HepG2 (cell line): ENCODE results near the gene HSCB. TPM values are rescaled to one million over a fixed set of nuclear protein-coding genes. Genes with fewer than 3 reads are reported as not detected.

Source experiments
- ATAC-seq: fragments of 200-7000 bp; cut with Tn5 transposase; 3 replicates; pipeline ENCODE4 v1.9.1; 2020; ENCODE audit warnings: mild to moderate bottlenecking, moderate library complexity
- BruUV-seq: library from RNA; stranded (reverse); fragments of 400-500 nt; replicated peaks from 2 replicates; lab custom pipeline; 2021; lab: Mats Ljungman, UMichigan
- CTCF ChIA-PET: fragments of 300-600 bp; formaldehyde crosslinking; extraction: SDS; loops from one replicate; lab custom pipeline; 2021; ENCODE audit warnings: low total read pairs, inconsistent platforms, low intra/inter-chr PET ratio; lab: Yijun Ruan, JAX
- POLR2A ChIA-PET: fragments of 350-600 bp; sonication (Branson Sonifier 250); formaldehyde crosslinking; loops from one replicate; lab custom pipeline; 2020; ENCODE audit warnings: antibody characterized with exemption, inconsistent platforms; lab: Yijun Ruan, JAX
- DNase-seq: peaks from one replicate; pipeline ENCODE4 v3.0.0-alpha.2; 2015; ENCODE audit warnings: low spot score
- FAIRE-seq: peaks from 3 replicates; lab custom pipeline; 2011; peaks lifted over from hg19 to GRCh38; lab: Jason Lieb, UNC
- H2AFZ ChIP-seq: one replicate; pipeline ENCODE4 v1.6.1; 2011; ENCODE audit warnings: low read length, inconsistent platforms
- H3K27ac ChIP-seq: fragments of 300-600 bp; 3 replicates; pipeline ENCODE4 v1.8.0; 2011; ENCODE audit warnings: mixed run types, mild to moderate bottlenecking, mixed read lengths, low read length, inconsistent platforms; ENCODE audit not compliant: insufficient read depth; ENCODE audit errors: extremely low read length
- H3K27me3 ChIP-seq, 2 experiments: fragments of 200-600 bp in 1 of 2; 2 replicates in 1 of 2; 3 replicates in 1 of 2; pipeline versions ENCODE4 v1.6.0 to v1.8.0; 2011; ENCODE audit warnings: low read length in 2 of 2, mild to moderate bottlenecking in 2 of 2, moderate library complexity in 2 of 2, inconsistent platforms in 1 of 2; ENCODE audit not compliant: insufficient read depth in 2 of 2, control insufficient read depth in 1 of 2
- H3K36me3 ChIP-seq, 2 experiments: fragments of 200-600 bp in 1 of 2; replicated peaks in 1 of 2; 2 replicates in 1 of 2; 3 replicates in 1 of 2; pipeline versions ENCODE4 v1.5.1 to v1.8.0; 2011; ENCODE audit warnings: low read length in 2 of 2, inconsistent platforms in 1 of 2; ENCODE audit not compliant: insufficient read depth in 2 of 2, control insufficient read depth in 1 of 2
- H3K4me1 ChIP-seq: 2 replicates; pipeline ENCODE4 v1.5.1; 2012; ENCODE audit warnings: low read length, inconsistent platforms; ENCODE audit not compliant: insufficient read depth
- H3K4me2 ChIP-seq: 2 replicates; pipeline ENCODE4 v1.6.0; 2011; ENCODE audit warnings: low read depth, low read length, inconsistent platforms
- H3K4me3 ChIP-seq, 3 experiments: fragments of 200-600 bp in 1 of 3; sonication (generic), shearing (Covaris generic) in 1 of 3; replicated peaks in 1 of 3; 2 replicates each; pipeline ENCODE4 v1.5.1; 2011 to 2016; ENCODE audit warnings: low read length in 3 of 3, inconsistent platforms in 2 of 3, low read depth in 2 of 3, mild to moderate bottlenecking in 2 of 3, control low read depth in 1 of 3, mixed read lengths in 1 of 3; ENCODE audit not compliant: insufficient read depth in 1 of 3
- H3K79me2 ChIP-seq: one replicate; pipeline ENCODE4 v1.6.1; 2011; ENCODE audit warnings: low read length, inconsistent platforms; ENCODE audit not compliant: insufficient read depth
- H3K9ac ChIP-seq: 2 replicates; pipeline ENCODE4 v1.6.0; 2011; ENCODE audit warnings: mild to moderate bottlenecking, low read depth, low read length, inconsistent platforms; ENCODE audit not compliant: insufficient read depth
- H3K9me3 ChIP-seq: 2 replicates; pipeline ENCODE4 v1.5.1; 2012; ENCODE audit warnings: mild to moderate bottlenecking, low read length
- H4K20me1 ChIP-seq: 2 replicates; pipeline ENCODE4 v1.6.0; 2011; ENCODE audit warnings: inconsistent platforms, mild to moderate bottlenecking, low read length, moderate library complexity; ENCODE audit not compliant: insufficient read depth
- FOXA3 ChIP-seq: IDR thresholded peaks from 2 replicates; pipeline ENCODE4 v1.6.1; 2016; ENCODE audit warnings: missing genetic modification reagents, missing compliant biosample characterization
- KMT2A ChIP-seq: sonication (generic); formaldehyde crosslinking; IDR thresholded peaks from 2 replicates; pipeline ENCODE4 v1.4.0; 2020; ENCODE audit warnings: missing genetic modification reagents
- NONO ChIP-seq, 2 experiments: fragments of 450-650 bp in 1 of 2; sonication (generic) in 1 of 2; formaldehyde crosslinking in 1 of 2; IDR thresholded peaks in 1 of 2; conservative IDR thresholded peaks in 1 of 2; 2 replicates each; pipeline versions ENCODE4 v1.6.1 to v1.8.0; 2017 to 2022; ENCODE audit warnings: mild to moderate bottlenecking in 1 of 2, missing genetic modification reagents in 1 of 2, moderate library complexity in 1 of 2
- TCF12 ChIP-seq, 2 experiments: fragments of 450-650 bp in 1 of 2; sonication (generic) in 1 of 2; formaldehyde crosslinking in 1 of 2; IDR thresholded peaks; 2 replicates each; pipeline versions ENCODE4 v1.6.1 to v1.8.0; 2017 to 2022; ENCODE audit warnings: antibody characterized with exemption in 1 of 2, mild to moderate bottlenecking in 1 of 2, missing genetic modification reagents in 1 of 2, moderate library complexity in 1 of 2
- ZBTB1 ChIP-seq: sonication (generic); formaldehyde crosslinking; IDR thresholded peaks from 2 replicates; pipeline ENCODE4 v1.4.0; 2020; ENCODE audit warnings: missing genetic modification reagents, borderline replicate concordance
- ZC3H4 ChIP-seq: sonication (generic); formaldehyde crosslinking; IDR thresholded peaks from 2 replicates; pipeline ENCODE4 v1.4.0; 2020; ENCODE audit warnings: missing genetic modification reagents, borderline replicate concordance
- ZFAT ChIP-seq: sonication (generic); formaldehyde crosslinking; conservative IDR thresholded peaks from 2 replicates; pipeline ENCODE4 v1.8.1; 2023; ENCODE audit warnings: missing genetic modification reagents, inconsistent platforms
- ZNF557 ChIP-seq: sonication (generic); formaldehyde crosslinking; IDR thresholded peaks from 2 replicates; pipeline ENCODE4 v1.4.0; 2020; ENCODE audit warnings: missing genetic modification reagents
- WGBS: methylation state at CpG from one replicate; pipeline ENCODE4 v1.1.6; 2017; ENCODE audit warnings: low lambda C conversion rate; 5-methylcytosine and 5-hydroxymethylcytosine counted together
- in situ Hi-C: cut with HindIII; loops from 2 replicates; pipeline ENCODE4 v1.10.0; 2017; ENCODE audit warnings: low pct_unique_long_range_greater_than_20kb; ENCODE audit not compliant: extremely low pct_ligation_motif_present
- intact Hi-C: fragments of 100-400 bp; cut with micrococcal nuclease; formaldehyde crosslinking; loops from one replicate; pipeline ENCODE4 v1.10.0; 2022; ENCODE audit not compliant: unreplicated experiment
- polyA plus RNA-seq, 8 experiments: library from polyadenylated mRNA; depleted of rRNA in 3 of 8; stranded (reverse) in 7 of 8; unstranded in 1 of 8; fragments of >200 nt; fragmentation: Illumina TruSeq in 4 of 8; extraction: Trizol in 4 of 8; gene quantifications; 2 replicates each; pipeline versions ENCODE4 v1.2.1 to v1.2.3, GENCODE V29; 2011 to 2016; ENCODE audit warnings: low read depth in 4 of 8, missing spikeins in 1 of 8, mixed read lengths in 1 of 8; ENCODE audit not compliant: insufficient read depth in 1 of 8
- total RNA-seq, 5 experiments: library from RNA; depleted of rRNA; stranded (reverse); fragments of >200 nt; fragmentation: Illumina TruSeq; extraction: Trizol; gene quantifications; 2 replicates each; pipeline ENCODE4 v1.2.3, GENCODE V29; 2016; ENCODE audit warnings: low read depth in 1 of 5
- TF ChIP-seq, protein P1 (sequence below): sonication (generic); formaldehyde crosslinking; IDR thresholded peaks from 2 replicates; pipeline ENCODE4 v1.4.0; 2020; ENCODE audit warnings: missing genetic modification reagents, mild to moderate bottlenecking, borderline replicate concordance
- TF ChIP-seq, protein P2 (sequence below): sonication (generic); formaldehyde crosslinking; IDR thresholded peaks from 2 replicates; pipeline ENCODE4 v1.4.0; 2020; ENCODE audit warnings: missing genetic modification reagents, low read depth, mild to moderate bottlenecking, borderline replicate concordance

HSCB gene
- total and polyA plus RNA-seq, 2 of the 13 experiments (the other 11 are each of a cell fraction or from before 2014, with no cell fraction given) = 15.4 to 20.9 TPM

GRCh38 chr22:28771195-28771791 is 29.5 kb downstream of the HSCB start:
- intact Hi-C loops (no loop called here), in situ Hi-C loops (no loop called here)
- H3K9ac ChIP-seq = peak overlapping the region; percentile 31; the same call in 1 of the 2 replicates
- ChIA-PET CTCF (no interaction called here), POLR2A (interaction anchor here (2.1 to 4.5 kb wide), 2 partner anchors 13 to 29 kb away, joined by 7 to 59 read pairs; partner anchors contain the start of gene XBP1)
- peaks cover 68% of the 10 kb centered on the region for H3K4me1 ChIP-seq
- peaks cover 29% of the 10 kb centered on the region for H3K79me2 ChIP-seq
- H3K36me3 ChIP-seq = peaks cover 0 to 12% of the 10 kb centered on the region in 2 experiments; a peak in 1 of 5 replicates
- no peak for TF ChIP-seq KMT2A (CRISPR knock-in tag)
- TF ChIP-seq, protein P1, sequence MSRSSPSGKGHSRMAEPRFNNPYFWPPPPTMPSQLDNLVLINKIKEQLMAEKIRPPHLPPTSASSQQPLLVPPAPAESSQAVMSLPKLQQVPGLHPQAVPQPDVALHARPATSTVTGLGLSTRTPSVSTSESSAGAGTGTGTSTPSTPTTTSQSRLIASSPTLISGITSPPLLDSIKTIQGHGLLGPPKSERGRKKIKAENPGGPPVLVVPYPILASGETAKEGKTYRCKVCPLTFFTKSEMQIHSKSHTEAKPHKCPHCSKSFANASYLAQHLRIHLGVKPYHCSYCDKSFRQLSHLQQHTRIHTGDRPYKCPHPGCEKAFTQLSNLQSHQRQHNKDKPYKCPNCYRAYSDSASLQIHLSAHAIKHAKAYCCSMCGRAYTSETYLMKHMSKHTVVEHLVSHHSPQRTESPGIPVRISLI (CRISPR knock-in tag) = peak; percentile 65
- no peak for TF ChIP-seq ZNF557 (CRISPR knock-in tag)
- TF ChIP-seq ZBTB1 (CRISPR knock-in tag) = no peak
- no peak for TF ChIP-seq TCF12 (IDR thresholded peaks at IDR 0.05)
- TF ChIP-seq TCF12 (CRISPR knock-in tag; IDR thresholded peaks at IDR 0.05) = no peak
- TF ChIP-seq, protein P2, sequence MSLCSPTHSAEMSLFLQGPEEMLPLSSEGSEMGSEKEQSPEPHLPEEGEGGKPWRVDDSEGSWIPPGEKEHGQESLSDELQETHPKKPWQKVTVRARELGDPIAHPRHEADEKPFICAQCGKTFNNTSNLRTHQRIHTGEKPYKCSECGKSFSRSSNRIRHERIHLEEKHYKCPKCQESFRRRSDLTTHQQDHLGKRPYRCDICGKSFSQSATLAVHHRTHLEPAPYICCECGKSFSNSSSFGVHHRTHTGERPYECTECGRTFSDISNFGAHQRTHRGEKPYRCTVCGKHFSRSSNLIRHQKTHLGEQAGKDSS = no peak
- TF ChIP-seq NONO (IDR thresholded peaks at IDR 0.05) = no peak
- TF ChIP-seq NONO (CRISPR knock-in tag; conservative IDR thresholded peaks at IDR 0.05) = no peak
- TF ChIP-seq FOXA3 (CRISPR knock-in tag) = 0 out of 2 replicates have a peak, but pooled peaks have one; percentile 6
- peak; percentile 94 for TF ChIP-seq ZFAT
- no peak for TF ChIP-seq ZC3H4 (CRISPR knock-in tag)
- H3K4me3 ChIP-seq = peak overlapping the region in 1 of 3 experiments; percentile 24; a peak in 1 of 6 replicates
- no peaks in the 10 kb centered on the region; a peak in 1 of 5 replicates for H3K27me3 ChIP-seq
- peak overlapping the region; percentile 54 for H3K4me2 ChIP-seq
- DNase-seq = peak; percentile 67
- no peak for FAIRE-seq
- H3K27ac ChIP-seq = peak overlapping the region; percentile 32
- H2AFZ ChIP-seq = peak overlapping the region; percentile 70
- no peaks in the 10 kb centered on the region for H3K9me3 ChIP-seq
- no peaks in the 10 kb centered on the region for H4K20me1 ChIP-seq
- ATAC-seq = peak; percentile 11; the same call in 1 of the 3 replicates
- no TSS peak for BruUV-seq
- WGBS = 33% methylated on average over 5 of the region's 5 CpGs
